Neuron (in vitro differentiated cells): ENCODE measurements around the gene RECQL5.

Source experiments
- H2AFZ ChIP-seq: one replicate; pipeline ENCODE4 v1.6.1; 2013; ENCODE audit warnings: low read depth, mild to moderate bottlenecking, inconsistent platforms, low read length, moderate library complexity
- H3K27me3 ChIP-seq: one replicate; pipeline ENCODE4 v1.6.1; 2013; ENCODE audit warnings: low read length; ENCODE audit not compliant: insufficient read depth
- H3K36me3 ChIP-seq: one replicate; pipeline ENCODE4 v1.6.1; 2013; ENCODE audit warnings: low read length; ENCODE audit not compliant: insufficient read depth
- H3K4me1 ChIP-seq: one replicate; pipeline ENCODE4 v1.6.1; 2013; ENCODE audit warnings: low read length; ENCODE audit not compliant: insufficient read depth
- H3K4me3 ChIP-seq: 2 replicates; pipeline ENCODE4 v1.5.1; 2013; ENCODE audit warnings: mild to moderate bottlenecking, low read length, moderate library complexity
- H3K9me3 ChIP-seq: one replicate; pipeline ENCODE4 v1.6.1; 2013; ENCODE audit warnings: low read length

Gene RECQL5

GRCh38 chr17:75666959-75667790 is at the start of gene RECQL5, which contains the start of gene SAP30BP:
RECQL5 (minus strand) TSS chr17:75667154; CDS start chr17:75666557, 597 bp downstream.
SAP30BP (plus strand) TSS chr17:75667338; CDS start chr17:75667373, 35 bp downstream.
- Histone ChIP-seq H3K36me3 (peaks cover 42% of the 10 kb centered on the region), H3K9me3 (no peaks in the 10 kb centered on the region), H2AFZ (peak within 1 kb of the TSS; percentile 39), H3K4me1 (peaks cover 21% of the 10 kb centered on the region), H3K27me3 (no peaks in the 10 kb centered on the region), H3K4me3 (peak within 1 kb of the TSS; percentile 94)

DNA sequence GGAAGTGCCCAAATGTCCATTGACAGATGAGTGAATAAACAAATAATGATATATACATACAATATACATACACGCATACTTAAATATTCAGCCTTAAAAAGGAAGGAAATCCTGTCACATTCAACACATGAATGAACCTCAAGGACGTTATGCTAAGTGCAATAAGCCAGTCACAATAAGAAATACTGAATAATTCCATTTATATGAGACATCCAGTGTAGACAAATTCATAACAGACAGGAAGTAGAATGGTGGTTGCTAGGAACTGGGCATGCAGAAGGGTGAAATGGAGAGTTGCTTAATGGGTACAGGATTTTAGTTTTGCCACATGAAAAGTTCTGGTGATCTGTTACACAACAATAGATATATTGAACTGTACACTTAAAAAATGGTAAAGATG is 45.5 kb upstream of the RECQL5 start:
- Histone ChIP-seq H3K9me3 (no peaks in the 10 kb centered on the region), H3K4me1 (no peaks in the 10 kb centered on the region), H3K4me3 (no peak overlapping the region), H3K27me3 (no peaks in the 10 kb centered on the region), H2AFZ (no peak overlapping the region), H3K36me3 (peaks cover 13% of the 10 kb centered on the region)

- Histone ChIP-seq H3K9me3 (no peaks in the 10 kb centered on the region), H3K4me3 (no peak overlapping the region), H3K27me3 (no peaks in the 10 kb centered on the region), H2AFZ (no peak overlapping the region), H3K36me3 (peaks cover 66% of the 10 kb centered on the region), H3K4me1 (no peaks in the 10 kb centered on the region)
Observed at GRCh38 chr17:75707079-75707571, 40.2 kb upstream of the RECQL5 start.

- peaks cover 74% of the 10 kb centered on the region for H3K36me3 ChIP-seq
- H3K4me3 ChIP-seq: no peak overlapping the region
- no peaks in the 10 kb centered on the region for H3K9me3 ChIP-seq
- no peaks in the 10 kb centered on the region for H3K4me1 ChIP-seq
- H2AFZ ChIP-seq: no peak overlapping the region
- H3K27me3 ChIP-seq: no peaks in the 10 kb centered on the region
Observed at GRCh38 chr17:75706042-75706728, 39.2 kb upstream of the RECQL5 start.

- peaks cover 84% of the 10 kb centered on the region for H3K36me3 ChIP-seq
- no peaks in the 10 kb centered on the region for H3K9me3 ChIP-seq
- no peak overlapping the region for H3K4me3 ChIP-seq
- no peaks in the 10 kb centered on the region for H3K4me1 ChIP-seq
- no peaks in the 10 kb centered on the region for H3K27me3 ChIP-seq
- H2AFZ ChIP-seq: no peak overlapping the region
Observed at GRCh38 chr17:75704963-75705875, 38.3 kb upstream of the RECQL5 start.

DNA sequence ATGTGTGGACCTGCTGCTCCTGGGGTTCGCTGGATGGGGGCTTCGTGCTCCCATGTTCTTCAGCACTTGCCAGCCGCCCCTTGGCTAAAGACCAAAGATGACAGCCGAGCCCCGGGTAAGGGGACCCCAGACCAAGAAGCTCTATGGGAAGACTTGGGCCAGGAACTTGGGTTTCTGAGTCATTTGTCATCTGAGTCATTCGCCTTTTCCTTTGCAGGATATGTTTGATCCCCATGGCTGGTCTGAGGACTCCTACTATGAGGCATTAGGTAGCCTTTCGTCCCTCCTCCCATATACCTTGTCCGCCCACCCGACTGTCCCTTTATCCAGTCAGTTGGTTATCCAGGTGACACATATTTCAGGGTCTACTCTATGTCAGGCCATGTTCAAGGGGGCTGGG is 36.6 kb upstream of the RECQL5 start:
- H3K9me3 ChIP-seq: no peaks in the 10 kb centered on the region
- H3K36me3 ChIP-seq: peaks cover 93% of the 10 kb centered on the region
- no peak overlapping the region for H3K4me3 ChIP-seq
- H3K27me3 ChIP-seq: no peaks in the 10 kb centered on the region
- H3K4me1 ChIP-seq: no peaks in the 10 kb centered on the region
- H2AFZ ChIP-seq: no peak overlapping the region

GRCh38 chr17:75703191-75703590 is 36.2 kb upstream of the RECQL5 start:
- Histone ChIP-seq H3K9me3 (no peaks in the 10 kb centered on the region), H3K36me3 (peaks cover 89% of the 10 kb centered on the region), H3K4me3 (no peak overlapping the region), H2AFZ (no peak overlapping the region), H3K4me1 (no peaks in the 10 kb centered on the region), H3K27me3 (no peaks in the 10 kb centered on the region)

DNA sequence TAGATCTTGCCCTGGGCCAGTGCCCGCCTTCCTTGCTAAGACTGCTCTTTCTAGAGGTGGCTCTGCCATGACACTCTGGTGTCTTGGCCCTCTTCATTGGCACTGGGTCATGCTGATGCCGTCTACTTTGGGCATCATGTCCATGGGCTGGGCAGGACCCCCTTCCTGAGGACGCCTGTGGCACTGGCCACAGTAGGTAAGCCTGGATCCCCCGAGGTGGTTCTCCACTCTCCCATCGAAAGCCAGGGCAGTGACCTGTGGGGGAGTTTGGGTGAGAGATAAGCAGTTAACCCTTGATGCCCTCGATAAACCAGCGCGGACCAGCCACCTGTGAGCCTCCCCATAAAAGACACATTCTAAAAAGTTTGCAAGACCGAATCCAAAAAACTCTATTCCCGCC is 34.3 kb upstream of the RECQL5 start:
- no peak overlapping the region for H2AFZ ChIP-seq

GRCh38 chr17:75698659-75699058 is 31.7 kb upstream of the RECQL5 start:
- no peaks in the 10 kb centered on the region for H3K9me3 ChIP-seq
- peaks cover 75% of the 10 kb centered on the region for H3K36me3 ChIP-seq
- H3K27me3 ChIP-seq: no peaks in the 10 kb centered on the region
- no peak overlapping the region for H2AFZ ChIP-seq
- H3K4me1 ChIP-seq: peaks cover 5% of the 10 kb centered on the region
- H3K4me3 ChIP-seq: no peak overlapping the region

More for the DNA sequence above, 34.3 kb upstream of the RECQL5 start:
- H3K27me3 ChIP-seq: no peaks in the 10 kb centered on the region
- peaks cover 79% of the 10 kb centered on the region for H3K36me3 ChIP-seq
- H3K4me1 ChIP-seq: peaks cover 5% of the 10 kb centered on the region
- H3K4me3 ChIP-seq: no peak overlapping the region
- H3K9me3 ChIP-seq: no peaks in the 10 kb centered on the region

DNA sequence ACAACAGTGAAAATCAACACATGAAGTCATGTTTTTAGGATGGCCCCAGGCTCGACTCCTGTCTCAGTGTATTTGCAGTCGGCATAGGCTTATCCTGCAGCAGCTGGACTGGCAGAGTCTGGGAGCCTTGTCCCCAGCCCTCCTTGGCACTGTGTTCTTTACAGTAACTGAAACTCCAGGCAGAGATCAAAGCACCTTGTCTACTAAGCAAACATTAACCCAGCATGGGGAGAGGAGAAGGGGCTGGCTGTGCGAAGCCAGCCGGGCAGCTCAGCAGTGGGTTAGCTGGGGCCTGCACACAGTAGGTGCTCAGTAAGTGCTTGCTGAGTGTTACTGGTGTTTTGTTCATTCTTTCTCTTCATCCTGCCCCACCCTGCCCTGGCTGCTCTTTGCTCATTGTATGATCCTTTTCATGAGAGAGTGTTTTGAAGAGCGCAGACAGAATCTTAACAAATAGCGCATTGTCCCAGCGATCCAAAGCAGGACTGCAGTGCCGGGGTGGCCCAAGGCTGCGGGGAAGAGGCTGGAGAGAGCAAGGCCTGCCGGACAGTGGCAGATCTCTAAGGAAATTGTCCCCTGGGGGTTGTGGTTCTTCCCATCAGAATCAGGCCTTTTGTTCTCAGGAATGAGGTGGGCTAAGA is 30.8 kb upstream of the RECQL5 start:
- Histone ChIP-seq H3K36me3 (peaks cover 72% of the 10 kb centered on the region), H3K4me3 (no peak overlapping the region), H3K9me3 (no peaks in the 10 kb centered on the region), H3K4me1 (peaks cover 5% of the 10 kb centered on the region), H2AFZ (no peak overlapping the region), H3K27me3 (no peaks in the 10 kb centered on the region)

DNA sequence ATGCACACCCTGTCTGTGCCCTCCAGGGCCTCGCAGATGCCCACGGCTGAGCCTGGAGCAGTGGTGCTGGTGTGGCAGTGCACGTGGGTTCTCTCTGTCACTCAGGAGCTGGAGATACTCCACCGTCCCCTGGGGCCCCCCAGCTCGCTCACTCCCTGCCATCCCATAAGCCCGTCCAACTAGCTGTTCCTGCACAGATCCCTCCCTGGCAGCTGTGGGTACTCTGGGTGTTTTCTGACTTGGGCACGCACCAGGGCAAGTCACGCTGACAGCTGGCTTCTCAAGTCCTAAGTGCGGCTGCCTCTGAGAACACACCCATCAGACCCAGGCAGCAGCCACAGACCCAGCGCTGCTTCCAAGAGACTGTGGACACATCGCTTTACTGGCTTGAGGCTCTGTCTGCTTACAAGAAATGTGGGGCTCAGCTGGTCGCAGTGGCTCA is 28.9 kb upstream of the RECQL5 start:
- Histone ChIP-seq H3K4me1 (peaks cover 5% of the 10 kb centered on the region), H3K4me3 (no peak overlapping the region), H3K27me3 (no peaks in the 10 kb centered on the region), H2AFZ (no peak overlapping the region), H3K9me3 (no peaks in the 10 kb centered on the region), H3K36me3 (peaks cover 66% of the 10 kb centered on the region)

- Histone ChIP-seq H2AFZ (no peak overlapping the region), H3K27me3 (no peaks in the 10 kb centered on the region), H3K4me3 (no peak overlapping the region), H3K9me3 (no peaks in the 10 kb centered on the region), H3K4me1 (peaks cover 5% of the 10 kb centered on the region), H3K36me3 (peaks cover 65% of the 10 kb centered on the region)
Observed at GRCh38 chr17:75695141-75695829, 28.3 kb upstream of the RECQL5 start.
